HG02938 (cell line): ENCODE results near the gene MGLL.
A peak's percentile ranks its signal among the peaks of the same experiment; 100 is the strongest.

Experiments used
- ATAC-seq: cut with Tn5 transposase; IDR thresholded peaks from one replicate; pipeline ENCODE4 v1.9.1; 2021; ENCODE audit warnings: mild to moderate bottlenecking, moderate library complexity; ENCODE audit not compliant: unreplicated experiment

The MGLL gene

GRCh38 chr3:127775398-127776109, 46.8 kb downstream of the MGLL start:
- ATAC-seq = no peak

DNA sequence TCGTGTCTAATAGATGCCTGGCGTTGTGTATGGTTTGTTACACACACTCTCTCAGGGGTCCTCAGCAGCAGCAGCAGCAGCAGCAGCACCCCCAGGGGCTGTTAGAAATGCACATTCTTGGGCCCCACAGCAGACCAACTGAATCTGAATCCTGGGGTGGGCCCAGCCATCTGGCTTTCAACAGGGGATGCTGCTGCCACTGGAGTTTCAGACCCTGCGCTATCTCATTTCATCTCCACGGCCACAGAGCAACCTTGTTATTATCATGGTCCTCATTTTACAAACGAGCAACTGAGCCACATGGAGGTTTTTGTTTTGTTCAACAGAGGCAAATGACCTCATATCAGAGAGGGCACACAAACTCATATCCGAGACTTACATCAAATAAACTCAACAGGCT, 47.7 kb downstream of the MGLL start:
- ATAC-seq = no peak

GRCh38 chr3:127773752-127774395, 48.4 kb downstream of the MGLL start:
- no peak for ATAC-seq

DNA sequence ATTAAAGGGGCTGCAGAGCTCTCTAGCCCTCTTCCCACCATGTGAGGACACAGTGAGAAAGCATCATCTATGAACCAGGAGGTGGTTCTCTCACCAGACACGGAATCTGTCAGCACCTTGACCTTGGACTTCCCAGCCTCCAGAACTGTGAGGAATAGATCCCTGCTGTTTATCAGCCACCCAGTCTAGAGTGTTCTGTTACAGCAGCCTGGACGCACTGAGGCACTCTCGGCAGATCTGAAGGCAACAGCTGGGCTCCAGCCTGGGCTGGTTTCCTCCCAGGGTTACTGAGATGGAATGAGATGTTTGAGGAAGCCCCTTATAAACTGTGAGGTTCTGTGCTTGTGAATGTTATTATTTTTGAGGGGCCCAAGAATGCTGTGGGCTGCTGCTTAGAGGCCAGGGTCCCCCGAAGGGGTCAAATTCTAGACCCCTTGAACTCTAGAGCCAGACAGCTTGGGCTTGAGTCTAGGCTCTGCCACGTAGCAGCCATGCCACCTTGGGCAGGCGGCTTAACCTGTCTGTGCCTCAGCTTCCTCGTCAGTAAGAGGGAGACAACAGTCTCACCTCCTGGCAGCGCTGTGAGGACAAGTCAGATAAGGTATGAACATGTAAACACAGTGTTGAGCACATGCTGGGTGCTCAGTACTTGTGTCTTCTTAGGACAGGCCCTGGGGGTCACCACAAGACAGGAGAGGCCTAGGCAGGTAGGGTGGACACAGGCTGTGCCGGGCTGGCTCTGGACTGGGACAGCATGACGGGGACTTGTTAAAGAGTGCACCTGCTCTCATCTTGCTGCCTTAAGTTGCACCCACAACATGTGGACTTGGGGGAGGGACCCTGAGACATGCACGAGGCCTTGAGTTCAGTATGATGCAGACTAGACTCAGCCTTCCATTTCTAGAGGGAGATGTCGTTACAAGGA, 49.2 kb downstream of the MGLL start:
- no peak for ATAC-seq

DNA sequence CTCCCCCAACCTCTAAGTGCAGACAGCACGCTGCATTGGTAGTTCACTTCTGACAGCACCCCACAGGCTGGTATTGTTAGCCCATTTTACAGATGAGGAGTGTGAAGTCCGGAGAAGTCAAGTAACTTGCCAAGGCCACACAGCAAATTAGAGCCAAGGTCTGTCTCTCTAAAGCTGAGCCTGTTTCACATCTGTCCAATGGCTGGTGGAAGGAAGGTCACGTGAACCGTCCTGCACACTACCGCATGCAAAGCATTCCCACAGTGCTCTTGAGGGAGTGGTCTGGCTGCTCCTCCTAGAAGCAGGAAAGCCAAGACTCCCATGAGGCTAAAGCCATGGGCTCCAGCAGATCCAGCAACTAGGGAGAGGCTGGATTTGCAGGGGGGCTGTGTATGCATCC, 50.0 kb downstream of the MGLL start:
- no peak for ATAC-seq

DNA sequence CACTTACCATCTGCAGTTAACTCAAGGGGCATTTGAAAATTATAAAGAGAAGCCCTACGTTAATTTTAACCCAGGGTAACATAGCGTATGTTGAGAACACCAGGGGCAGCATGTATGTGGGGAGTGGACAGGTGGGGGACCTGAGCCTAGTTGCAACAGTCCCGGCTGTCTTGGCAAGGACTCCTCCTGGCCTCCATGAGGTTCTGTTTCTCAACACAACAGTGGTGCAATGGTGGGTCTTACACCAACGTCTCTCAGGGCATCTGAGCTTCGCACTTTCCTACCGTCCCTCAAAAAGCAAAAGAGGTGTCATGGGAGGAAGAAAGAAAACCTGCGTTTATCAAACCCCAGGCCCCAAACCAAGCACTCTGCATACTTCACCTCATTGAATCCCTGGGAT, 50.6 kb downstream of the MGLL start:
- ATAC-seq = no peak

DNA sequence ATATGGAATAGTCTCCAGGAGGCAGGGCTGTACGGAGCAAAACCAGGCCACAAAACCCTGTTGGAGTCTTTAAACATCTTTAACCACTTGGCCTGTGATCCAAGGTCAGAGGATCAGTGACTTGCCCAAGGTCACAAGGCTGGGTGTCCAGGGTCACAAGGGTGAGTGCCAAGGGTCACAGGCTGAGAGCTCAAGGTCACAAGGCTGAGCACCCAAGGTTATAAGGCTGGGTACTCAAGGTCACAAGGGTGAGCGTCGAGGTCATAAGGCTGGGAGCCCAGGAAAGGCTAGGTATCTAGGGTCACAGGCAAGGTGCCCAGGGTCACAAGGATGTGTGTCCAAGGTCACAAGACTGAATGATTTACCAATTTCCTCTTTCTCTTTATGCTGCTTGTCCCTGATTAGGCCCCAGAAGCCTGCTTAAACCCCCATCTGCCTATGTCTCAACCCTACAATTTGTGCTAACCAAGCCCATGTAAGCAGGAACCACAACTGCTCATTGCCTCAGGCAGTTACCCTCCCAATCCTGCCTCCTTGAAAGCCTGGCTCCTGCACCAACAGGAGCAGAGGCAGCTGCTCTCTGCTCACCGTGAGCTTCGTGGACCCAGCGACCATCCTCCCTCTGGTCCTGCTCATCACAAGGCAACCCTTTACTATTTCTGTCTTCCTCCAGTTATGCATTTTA, 51.5 kb downstream of the MGLL start:
- no peak for ATAC-seq

- ATAC-seq = no peak
These were observed 52.8 kb downstream of the MGLL start for GRCh38 chr3:127769284-127770081.

DNA sequence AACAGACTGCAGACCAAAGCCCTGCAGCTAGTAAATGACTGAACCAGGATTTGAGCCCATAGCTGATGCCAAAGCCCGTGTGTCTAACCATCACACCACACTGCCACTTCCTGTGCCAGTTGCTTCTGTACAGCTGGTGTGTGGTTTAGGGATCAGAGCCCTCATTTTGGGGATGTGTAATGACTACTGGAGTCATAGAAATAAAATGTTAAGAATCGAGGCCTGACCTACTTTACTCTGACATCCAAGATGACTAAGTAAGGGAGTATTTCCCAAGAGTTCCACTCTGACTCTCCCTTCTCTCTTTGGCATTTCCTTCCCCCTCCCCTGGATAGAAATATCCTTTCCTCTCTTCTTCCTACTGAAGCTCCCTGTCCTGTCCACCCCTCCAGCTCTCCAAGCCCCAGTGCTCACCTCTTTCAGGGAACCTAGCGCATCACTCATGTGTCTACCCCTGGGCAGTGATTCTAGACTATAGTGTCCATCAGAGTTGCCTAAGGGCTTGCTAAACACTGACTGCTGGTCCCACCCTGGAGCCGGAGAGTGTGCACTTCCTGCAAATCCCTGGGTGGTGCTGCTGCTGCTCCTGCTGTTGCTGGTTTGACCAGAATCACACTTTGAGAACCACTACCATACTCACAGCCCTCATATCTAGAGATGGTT, 53.8 kb downstream of the MGLL start:
- no peak for ATAC-seq

DNA sequence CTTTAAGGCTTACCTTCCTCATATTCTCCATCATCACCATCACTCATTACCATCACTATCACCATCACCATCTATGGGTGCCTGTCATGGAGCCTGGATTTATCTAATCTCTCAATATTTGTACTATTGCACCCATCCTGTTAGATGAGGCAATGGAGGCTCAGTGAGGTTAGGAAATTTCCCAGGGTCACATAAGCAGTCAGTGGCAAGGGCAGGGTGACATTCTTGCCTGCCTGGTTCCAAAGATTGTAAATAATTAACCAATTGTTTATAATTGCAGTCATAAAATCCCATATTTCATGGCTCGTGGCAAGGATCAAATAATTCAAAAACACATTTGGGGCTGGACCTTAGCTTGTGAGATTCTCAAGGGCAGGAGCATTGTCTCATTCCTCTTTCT, 55.2 kb downstream of the MGLL start:
- ATAC-seq = no peak

DNA sequence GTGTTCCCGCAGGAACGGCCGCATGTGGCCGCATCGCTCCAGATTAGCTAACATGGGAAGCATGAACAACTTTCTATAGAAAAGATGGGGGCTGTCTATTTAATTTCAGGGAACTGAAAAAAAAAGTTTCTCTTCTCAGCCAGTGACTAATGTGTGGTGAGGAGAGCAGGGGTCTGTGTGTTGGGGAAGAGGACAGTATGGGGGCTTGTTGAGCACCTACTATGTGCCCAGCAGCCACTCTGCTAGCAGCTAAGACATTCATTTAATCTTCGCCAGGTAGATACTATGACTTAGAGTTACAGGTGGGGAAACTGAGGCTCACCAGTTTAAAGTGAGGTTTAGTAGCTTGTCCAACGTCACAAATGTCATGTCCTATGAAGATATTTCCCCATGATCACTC, 56.6 kb downstream of the MGLL start:
- no peak for ATAC-seq

- ATAC-seq = peak; percentile 30
These were observed 57.4 kb downstream of the MGLL start for GRCh38 chr3:127764841-127765362.

GRCh38 chr3:127764301-127764700, 58.0 kb downstream of the MGLL start:
- ATAC-seq = no peak

GRCh38 chr3:127763816-127764215, 58.5 kb downstream of the MGLL start:
- no peak for ATAC-seq

DNA sequence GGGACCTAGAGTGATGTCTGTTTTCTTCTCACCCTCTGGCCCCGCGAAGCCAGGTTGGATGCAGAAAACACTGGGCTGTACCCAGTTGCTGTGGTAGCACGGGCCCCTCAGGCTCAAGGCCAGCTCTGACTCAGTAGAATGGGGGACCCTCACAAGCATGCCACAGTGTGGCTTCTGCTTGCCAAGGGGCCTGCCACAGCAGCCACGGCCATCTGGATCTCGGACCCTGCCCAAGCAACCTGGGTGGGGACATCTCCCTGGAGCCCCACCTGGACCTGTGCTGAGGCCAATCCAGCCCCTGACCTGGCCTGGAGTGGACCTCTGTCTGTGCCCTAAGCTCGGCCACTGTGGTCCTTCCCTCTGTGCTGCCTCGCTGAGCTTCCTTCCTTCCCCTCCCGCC, 59.0 kb downstream of the MGLL start:
- no peak for ATAC-seq

- no peak for ATAC-seq
These were observed 59.6 kb downstream of the MGLL start for GRCh38 chr3:127762787-127763105.

GRCh38 chr3:127762077-127762786, 60.1 kb downstream of the MGLL start:
- peak; percentile 65 for ATAC-seq

DNA sequence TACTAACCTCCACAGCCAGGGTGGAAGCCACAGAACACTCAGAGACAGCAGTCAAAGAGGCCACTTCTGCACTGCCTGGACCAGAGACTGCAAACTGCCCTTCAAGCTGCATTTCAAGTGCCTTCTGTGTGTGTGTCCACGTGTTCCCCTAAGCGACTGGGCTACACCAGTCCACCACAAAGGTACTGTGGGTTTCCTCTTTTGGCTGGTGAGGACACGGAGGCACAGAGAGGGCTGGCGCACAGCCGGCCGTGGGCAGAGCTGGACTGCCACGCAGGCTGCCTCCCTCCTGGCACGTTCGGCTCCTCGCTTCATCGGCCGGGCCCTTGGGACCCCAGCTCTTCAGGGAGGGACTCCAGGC, 60.9 kb downstream of the MGLL start:
- ATAC-seq = no peak

GRCh38 chr3:127760791-127761440, 61.4 kb downstream of the MGLL start:
- no peak for ATAC-seq
